Measurements from ENCODE around the gene METTL21C.

Gene METTL21C

GRCh38 chr13:102721800-102722231, 27.0 kb upstream of the METTL21C start:
- H3K4me3 ChIP-seq (ENCODE audit: low read depth, low read length), result no peak overlapping the region
- no peaks in the 10 kb centered on the region for H3K9me3 ChIP-seq (ENCODE audit: severe bottlenecking)
- no peaks in the 10 kb centered on the region for H3K27me3 ChIP-seq (ENCODE audit: insufficient read depth, low read depth, severe bottlenecking)
- TF ChIP-seq, protein P1, sequence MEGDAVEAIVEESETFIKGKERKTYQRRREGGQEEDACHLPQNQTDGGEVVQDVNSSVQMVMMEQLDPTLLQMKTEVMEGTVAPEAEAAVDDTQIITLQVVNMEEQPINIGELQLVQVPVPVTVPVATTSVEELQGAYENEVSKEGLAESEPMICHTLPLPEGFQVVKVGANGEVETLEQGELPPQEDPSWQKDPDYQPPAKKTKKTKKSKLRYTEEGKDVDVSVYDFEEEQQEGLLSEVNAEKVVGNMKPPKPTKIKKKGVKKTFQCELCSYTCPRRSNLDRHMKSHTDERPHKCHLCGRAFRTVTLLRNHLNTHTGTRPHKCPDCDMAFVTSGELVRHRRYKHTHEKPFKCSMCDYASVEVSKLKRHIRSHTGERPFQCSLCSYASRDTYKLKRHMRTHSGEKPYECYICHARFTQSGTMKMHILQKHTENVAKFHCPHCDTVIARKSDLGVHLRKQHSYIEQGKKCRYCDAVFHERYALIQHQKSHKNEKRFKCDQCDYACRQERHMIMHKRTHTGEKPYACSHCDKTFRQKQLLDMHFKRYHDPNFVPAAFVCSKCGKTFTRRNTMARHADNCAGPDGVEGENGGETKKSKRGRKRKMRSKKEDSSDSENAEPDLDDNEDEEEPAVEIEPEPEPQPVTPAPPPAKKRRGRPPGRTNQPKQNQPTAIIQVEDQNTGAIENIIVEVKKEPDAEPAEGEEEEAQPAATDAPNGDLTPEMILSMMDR (IDR thresholded peaks at IDR 0.05; ENCODE audit: low read depth, low read length), result no peak
- H3K36me3 ChIP-seq, result no peaks in the 10 kb centered on the region
- no peak for DNase-seq
- H3K27ac ChIP-seq, result no peak overlapping the region

DNA sequence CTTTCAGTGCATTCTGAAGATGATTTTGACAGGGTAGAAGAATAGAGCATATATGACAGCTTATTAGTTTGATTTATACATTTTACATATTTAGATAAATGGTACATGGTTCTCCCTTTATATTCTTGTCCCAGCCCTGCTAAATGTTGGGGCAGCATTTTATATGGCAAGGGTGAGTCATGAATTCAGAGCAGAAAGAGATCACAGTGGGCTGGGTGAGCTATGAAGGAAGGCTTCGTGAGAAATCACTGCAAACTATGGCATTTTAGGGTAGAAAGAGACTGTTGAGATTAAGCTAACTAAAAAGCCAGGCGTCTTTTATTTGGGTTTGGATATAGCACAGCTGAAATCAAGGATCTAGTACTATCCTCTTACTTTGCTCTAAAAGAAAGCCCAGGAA, 23.9 kb upstream of the METTL21C start:
- no peak for DNase-seq
- Histone ChIP-seq H3K27me3 (ENCODE audit: insufficient read depth, low read depth, severe bottlenecking) (no peaks in the 10 kb centered on the region), H3K4me3 (ENCODE audit: low read depth, low read length) (no peak overlapping the region), H3K9me3 (ENCODE audit: severe bottlenecking) (no peaks in the 10 kb centered on the region), H3K27ac (no peak overlapping the region), H3K36me3 (no peaks in the 10 kb centered on the region)
- TF ChIP-seq, protein P1 (IDR thresholded peaks at IDR 0.05; ENCODE audit: low read depth, low read length), result no peak

DNA sequence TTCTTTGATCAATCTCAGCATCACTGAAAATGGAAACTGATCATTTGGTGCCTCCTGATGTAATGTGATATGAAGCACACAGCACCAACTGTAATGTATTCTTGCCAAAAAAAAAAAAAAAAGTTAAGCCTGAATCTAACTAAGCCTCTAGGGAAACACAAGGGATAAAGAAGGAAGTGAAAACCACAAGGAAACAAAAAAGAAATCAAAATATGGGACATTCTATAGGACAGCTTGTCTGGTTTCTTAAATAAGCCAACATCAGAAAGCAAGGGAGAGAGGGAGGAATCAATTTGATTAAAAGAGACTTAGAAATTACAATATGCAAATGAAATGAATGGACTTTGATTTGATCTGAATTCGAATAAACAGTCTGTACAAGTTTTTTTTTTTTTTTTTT, 20.6 kb upstream of the METTL21C start:
- H3K36me3 ChIP-seq, result no peaks in the 10 kb centered on the region
- H3K27ac ChIP-seq, result no peak overlapping the region
- H3K27me3 ChIP-seq (ENCODE audit: insufficient read depth, low read depth, severe bottlenecking), result no peaks in the 10 kb centered on the region
- no peak overlapping the region for H3K4me3 ChIP-seq (ENCODE audit: low read depth, low read length)
- TF ChIP-seq, protein P1 (IDR thresholded peaks at IDR 0.05; ENCODE audit: low read depth, low read length), result no peak
- no peak for DNase-seq
- no peaks in the 10 kb centered on the region for H3K9me3 ChIP-seq (ENCODE audit: severe bottlenecking)

DNA sequence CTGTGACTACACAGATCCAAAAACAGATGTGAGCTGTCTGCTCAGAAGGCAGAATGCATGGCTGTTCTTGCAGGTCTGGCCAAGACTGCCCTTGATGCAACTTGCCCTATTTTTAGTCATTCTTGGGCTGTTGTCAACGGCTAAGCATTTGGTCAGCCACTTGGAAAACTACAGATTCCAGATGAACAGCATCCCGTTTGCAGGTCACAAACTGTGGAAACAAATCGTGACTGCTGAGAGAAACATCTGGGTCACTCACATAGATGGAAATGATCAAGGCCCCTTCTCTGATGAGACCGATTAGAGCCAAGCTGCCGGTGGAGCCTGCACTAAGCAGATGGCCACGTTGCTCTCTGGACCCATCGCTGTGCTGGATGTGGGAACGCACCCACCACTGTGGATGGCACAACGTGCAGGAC, 15.4 kb upstream of the METTL21C start:
- H3K27me3 ChIP-seq (ENCODE audit: insufficient read depth, low read depth, severe bottlenecking), result no peaks in the 10 kb centered on the region
- H3K9me3 ChIP-seq (ENCODE audit: severe bottlenecking), result no peaks in the 10 kb centered on the region
- no peak overlapping the region for H3K4me3 ChIP-seq (ENCODE audit: low read depth, low read length)
- TF ChIP-seq, protein P1 (IDR thresholded peaks at IDR 0.05; ENCODE audit: low read depth, low read length), result no peak
- DNase-seq, result no peak
- no peak overlapping the region for H3K27ac ChIP-seq
- H3K36me3 ChIP-seq, result no peaks in the 10 kb centered on the region

DNA sequence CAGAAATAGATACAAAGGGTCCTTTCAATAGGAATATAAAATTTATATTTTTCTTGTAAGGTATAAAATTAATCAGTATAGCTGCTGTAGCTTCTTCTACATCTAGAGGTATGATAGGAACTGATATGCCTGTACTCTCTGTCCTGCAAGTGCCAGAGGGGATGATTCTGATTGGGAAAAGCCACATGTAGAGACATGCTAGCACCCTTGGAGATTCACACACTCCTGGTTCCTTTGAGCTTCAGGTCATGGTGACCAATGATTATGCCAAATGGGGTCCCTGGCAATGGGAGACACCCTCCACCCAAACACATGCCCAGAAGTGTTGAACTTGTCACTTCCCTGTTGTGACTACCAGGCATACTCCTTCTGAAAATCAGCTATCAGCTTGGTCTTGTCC, 14.7 kb upstream of the METTL21C start:
- Histone ChIP-seq H3K27ac (no peak overlapping the region), H3K36me3 (no peaks in the 10 kb centered on the region), H3K9me3 (ENCODE audit: severe bottlenecking) (no peaks in the 10 kb centered on the region), H3K4me3 (ENCODE audit: low read depth, low read length) (no peak overlapping the region), H3K27me3 (ENCODE audit: insufficient read depth, low read depth, severe bottlenecking) (no peaks in the 10 kb centered on the region)
- DNase-seq, result no peak
- TF ChIP-seq, protein P1 (IDR thresholded peaks at IDR 0.05; ENCODE audit: low read depth, low read length), result no peak

DNA sequence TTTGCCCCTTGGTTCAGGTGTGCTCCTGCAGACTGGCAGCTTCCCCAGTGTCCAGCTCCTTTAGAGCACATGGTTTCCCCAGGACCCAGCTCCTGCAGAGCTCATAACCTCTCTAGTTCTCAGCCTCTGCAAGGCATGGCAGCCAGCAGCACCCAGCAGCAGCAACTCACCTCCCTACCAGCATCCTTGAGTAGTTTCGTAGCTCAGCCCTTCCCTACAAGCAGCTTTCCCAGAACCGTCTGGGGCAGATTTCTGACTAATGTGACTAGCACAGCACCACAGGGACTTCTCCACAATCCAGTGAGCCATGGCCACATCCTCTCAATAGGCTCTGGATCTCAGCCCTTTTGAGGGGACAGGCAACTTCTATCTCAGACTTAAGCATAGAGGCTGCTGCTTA, 14.1 kb upstream of the METTL21C start:
- H3K27ac ChIP-seq, result no peak overlapping the region
- no peak overlapping the region for H3K4me3 ChIP-seq (ENCODE audit: low read depth, low read length)
- H3K36me3 ChIP-seq, result no peaks in the 10 kb centered on the region
- TF ChIP-seq, protein P1 (IDR thresholded peaks at IDR 0.05; ENCODE audit: low read depth, low read length), result no peak
- H3K27me3 ChIP-seq (ENCODE audit: insufficient read depth, low read depth, severe bottlenecking), result no peaks in the 10 kb centered on the region
- no peaks in the 10 kb centered on the region for H3K9me3 ChIP-seq (ENCODE audit: severe bottlenecking)
- no peak for DNase-seq
